ENCODE measurements around the gene NCLN.

Gene NCLN

DNA sequence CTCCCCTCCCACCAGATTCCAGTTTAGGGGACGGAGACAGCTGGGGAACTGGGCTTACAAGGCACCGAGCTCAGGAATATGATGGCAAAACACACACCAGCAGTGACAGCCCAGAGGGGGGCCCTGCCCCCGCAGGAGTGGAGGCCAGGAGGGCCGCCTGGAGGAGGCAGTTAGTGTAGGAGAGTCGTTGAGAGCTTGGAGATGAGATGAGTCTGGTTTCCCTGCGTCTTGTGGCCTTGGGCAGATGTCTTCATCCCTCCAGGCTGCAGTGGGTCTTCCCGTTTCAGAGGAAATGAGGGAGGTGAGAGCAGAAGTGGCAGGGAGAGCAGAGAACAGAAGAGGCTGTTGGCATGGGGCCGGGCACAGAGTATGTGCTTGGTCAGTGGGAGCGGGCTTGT, 43.6 kb downstream of the NCLN start:
- H3K27me3 ChIP-seq (ENCODE audit: insufficient read depth, poor library complexity, severe bottlenecking), result peaks cover 16% of the 10 kb centered on the region
- no peak for TF ChIP-seq POLR2AphosphoS5 (IDR thresholded peaks at IDR 0.05; ENCODE audit: low read depth)
- TF ChIP-seq, protein P1, sequence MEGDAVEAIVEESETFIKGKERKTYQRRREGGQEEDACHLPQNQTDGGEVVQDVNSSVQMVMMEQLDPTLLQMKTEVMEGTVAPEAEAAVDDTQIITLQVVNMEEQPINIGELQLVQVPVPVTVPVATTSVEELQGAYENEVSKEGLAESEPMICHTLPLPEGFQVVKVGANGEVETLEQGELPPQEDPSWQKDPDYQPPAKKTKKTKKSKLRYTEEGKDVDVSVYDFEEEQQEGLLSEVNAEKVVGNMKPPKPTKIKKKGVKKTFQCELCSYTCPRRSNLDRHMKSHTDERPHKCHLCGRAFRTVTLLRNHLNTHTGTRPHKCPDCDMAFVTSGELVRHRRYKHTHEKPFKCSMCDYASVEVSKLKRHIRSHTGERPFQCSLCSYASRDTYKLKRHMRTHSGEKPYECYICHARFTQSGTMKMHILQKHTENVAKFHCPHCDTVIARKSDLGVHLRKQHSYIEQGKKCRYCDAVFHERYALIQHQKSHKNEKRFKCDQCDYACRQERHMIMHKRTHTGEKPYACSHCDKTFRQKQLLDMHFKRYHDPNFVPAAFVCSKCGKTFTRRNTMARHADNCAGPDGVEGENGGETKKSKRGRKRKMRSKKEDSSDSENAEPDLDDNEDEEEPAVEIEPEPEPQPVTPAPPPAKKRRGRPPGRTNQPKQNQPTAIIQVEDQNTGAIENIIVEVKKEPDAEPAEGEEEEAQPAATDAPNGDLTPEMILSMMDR (IDR thresholded peaks at IDR 0.05; ENCODE audit: insufficient read depth, low read length), result no peak
- TF ChIP-seq, protein P2, sequence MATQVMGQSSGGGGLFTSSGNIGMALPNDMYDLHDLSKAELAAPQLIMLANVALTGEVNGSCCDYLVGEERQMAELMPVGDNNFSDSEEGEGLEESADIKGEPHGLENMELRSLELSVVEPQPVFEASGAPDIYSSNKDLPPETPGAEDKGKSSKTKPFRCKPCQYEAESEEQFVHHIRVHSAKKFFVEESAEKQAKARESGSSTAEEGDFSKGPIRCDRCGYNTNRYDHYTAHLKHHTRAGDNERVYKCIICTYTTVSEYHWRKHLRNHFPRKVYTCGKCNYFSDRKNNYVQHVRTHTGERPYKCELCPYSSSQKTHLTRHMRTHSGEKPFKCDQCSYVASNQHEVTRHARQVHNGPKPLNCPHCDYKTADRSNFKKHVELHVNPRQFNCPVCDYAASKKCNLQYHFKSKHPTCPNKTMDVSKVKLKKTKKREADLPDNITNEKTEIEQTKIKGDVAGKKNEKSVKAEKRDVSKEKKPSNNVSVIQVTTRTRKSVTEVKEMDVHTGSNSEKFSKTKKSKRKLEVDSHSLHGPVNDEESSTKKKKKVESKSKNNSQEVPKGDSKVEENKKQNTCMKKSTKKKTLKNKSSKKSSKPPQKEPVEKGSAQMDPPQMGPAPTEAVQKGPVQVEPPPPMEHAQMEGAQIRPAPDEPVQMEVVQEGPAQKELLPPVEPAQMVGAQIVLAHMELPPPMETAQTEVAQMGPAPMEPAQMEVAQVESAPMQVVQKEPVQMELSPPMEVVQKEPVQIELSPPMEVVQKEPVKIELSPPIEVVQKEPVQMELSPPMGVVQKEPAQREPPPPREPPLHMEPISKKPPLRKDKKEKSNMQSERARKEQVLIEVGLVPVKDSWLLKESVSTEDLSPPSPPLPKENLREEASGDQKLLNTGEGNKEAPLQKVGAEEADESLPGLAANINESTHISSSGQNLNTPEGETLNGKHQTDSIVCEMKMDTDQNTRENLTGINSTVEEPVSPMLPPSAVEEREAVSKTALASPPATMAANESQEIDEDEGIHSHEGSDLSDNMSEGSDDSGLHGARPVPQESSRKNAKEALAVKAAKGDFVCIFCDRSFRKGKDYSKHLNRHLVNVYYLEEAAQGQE (IDR thresholded peaks at IDR 0.05; ENCODE audit: insufficient replicate concordance, low read depth), result no peak
- no peak for TF ChIP-seq SPI1 (IDR thresholded peaks at IDR 0.05; ENCODE audit: borderline replicate concordance, low read depth)
- no peak for TF ChIP-seq GABPA (IDR thresholded peaks at IDR 0.05; ENCODE audit: low read depth)
- H3K27ac ChIP-seq (replicated peaks), result no peak overlapping the region
- DNase-seq (ENCODE audit: low read depth in 1 of 2, low spot score in 1 of 2), result no peak
- no peak overlapping the region for H3K4me3 ChIP-seq (replicated peaks; ENCODE audit: insufficient read depth, low read length)

DNA sequence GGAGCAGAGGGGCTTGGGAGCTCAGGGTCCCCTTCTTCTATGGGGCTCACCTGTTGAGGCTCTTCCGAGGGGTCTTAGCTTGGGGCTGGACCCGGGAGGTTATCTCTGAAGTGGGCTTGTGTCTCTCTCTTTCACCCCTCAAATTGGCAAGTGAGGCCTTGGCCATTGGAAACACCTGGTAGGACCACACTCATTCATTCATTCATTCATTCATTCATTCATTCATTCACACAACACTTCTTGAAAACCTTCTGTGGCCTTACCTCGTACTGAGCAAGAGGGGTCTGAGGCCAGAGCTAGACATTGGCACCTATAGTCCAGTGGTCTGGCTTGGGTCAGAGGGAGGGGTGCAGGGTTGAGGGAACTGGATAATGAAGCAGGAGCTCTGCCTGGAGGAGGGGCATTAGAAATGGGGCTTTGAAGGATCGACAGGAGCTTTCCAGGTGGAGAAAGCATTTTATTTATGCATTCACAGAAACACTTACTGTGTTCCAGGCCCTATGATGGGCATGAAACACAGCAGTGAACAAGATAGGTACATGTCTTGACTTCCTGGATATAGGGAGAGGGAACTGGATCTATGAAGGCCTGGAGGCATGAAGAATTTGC, 44.3 kb downstream of the NCLN start:
- no peak overlapping the region for H3K4me3 ChIP-seq (replicated peaks; ENCODE audit: insufficient read depth, low read length)
- TF ChIP-seq, protein P1 (IDR thresholded peaks at IDR 0.05; ENCODE audit: insufficient read depth, low read length), result no peak
- TF ChIP-seq POLR2AphosphoS5 (IDR thresholded peaks at IDR 0.05; ENCODE audit: low read depth), result no peak
- H3K27me3 ChIP-seq (ENCODE audit: insufficient read depth, poor library complexity, severe bottlenecking), result peaks cover 16% of the 10 kb centered on the region
- DNase-seq (ENCODE audit: low read depth in 1 of 2, low spot score in 1 of 2), result no peak
- H3K27ac ChIP-seq (replicated peaks), result no peak overlapping the region

DNA sequence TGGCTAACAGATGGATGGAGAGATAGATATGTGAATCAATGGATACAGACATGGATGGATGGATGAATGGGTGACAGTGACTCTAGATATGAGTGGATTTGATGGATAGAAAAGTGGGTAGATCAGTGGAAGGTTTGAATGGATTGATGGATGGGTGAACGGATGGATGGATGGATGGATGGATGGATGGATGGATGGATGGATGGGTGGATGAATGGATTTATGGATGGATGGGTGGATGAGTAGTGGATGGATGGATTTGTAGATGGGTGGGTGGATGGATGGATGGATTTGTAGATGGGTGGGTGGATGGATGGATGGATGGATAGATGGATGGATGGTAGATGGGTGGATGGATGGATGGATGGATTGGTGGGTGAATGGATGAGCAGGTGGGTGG, 45.6 kb downstream of the NCLN start:
- Histone ChIP-seq H3K4me3 (replicated peaks; ENCODE audit: insufficient read depth, low read length) (no peak overlapping the region), H3K27ac (replicated peaks) (no peak overlapping the region), H3K27me3 (ENCODE audit: insufficient read depth, poor library complexity, severe bottlenecking) (peaks cover 7% of the 10 kb centered on the region)
- DNase-seq (ENCODE audit: low read depth in 1 of 2, low spot score in 1 of 2), result no peak
- TF ChIP-seq, protein P1 (IDR thresholded peaks at IDR 0.05; ENCODE audit: insufficient read depth, low read length), result no peak
- TF ChIP-seq GABPA (IDR thresholded peaks at IDR 0.05; ENCODE audit: low read depth) (no peak), SPI1 (IDR thresholded peaks at IDR 0.05; ENCODE audit: borderline replicate concordance, low read depth) (no peak), POLR2AphosphoS5 (IDR thresholded peaks at IDR 0.05; ENCODE audit: low read depth) (no peak)
- TF ChIP-seq, protein P2 (IDR thresholded peaks at IDR 0.05; ENCODE audit: insufficient replicate concordance, low read depth), result no peak

DNA sequence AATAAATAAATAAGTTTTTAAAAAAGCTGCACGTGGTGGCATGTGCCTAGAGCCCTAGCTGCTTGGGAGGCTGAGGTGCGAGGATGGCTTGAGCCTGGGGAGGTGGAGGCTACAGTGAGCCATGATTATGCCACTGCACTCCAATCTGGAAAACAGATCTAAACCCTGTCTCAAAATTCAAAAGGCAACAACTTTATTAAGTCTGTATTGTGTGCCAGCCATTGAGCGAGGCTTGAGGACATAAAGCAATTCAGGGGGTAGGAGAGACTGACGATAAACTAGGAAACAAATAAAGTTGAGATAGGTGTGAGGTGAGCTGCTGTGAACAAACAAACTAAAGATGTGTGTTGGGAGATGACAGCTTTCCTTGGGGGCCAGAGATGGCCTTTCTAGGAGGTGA, 47.4 kb downstream of the NCLN start:
- no peak overlapping the region for H3K27ac ChIP-seq (replicated peaks)
- TF ChIP-seq, protein P1 (IDR thresholded peaks at IDR 0.05; ENCODE audit: insufficient read depth, low read length), result no peak
- TF ChIP-seq POLR2AphosphoS5 (IDR thresholded peaks at IDR 0.05; ENCODE audit: low read depth) (no peak), GABPA (IDR thresholded peaks at IDR 0.05; ENCODE audit: low read depth) (no peak), SPI1 (IDR thresholded peaks at IDR 0.05; ENCODE audit: borderline replicate concordance, low read depth) (no peak)
- TF ChIP-seq, protein P2 (IDR thresholded peaks at IDR 0.05; ENCODE audit: insufficient replicate concordance, low read depth), result no peak
- H3K27me3 ChIP-seq (ENCODE audit: insufficient read depth, poor library complexity, severe bottlenecking), result peaks cover 4% of the 10 kb centered on the region
- DNase-seq (ENCODE audit: low read depth in 1 of 2, low spot score in 1 of 2), result no peak
- no peak overlapping the region for H3K4me3 ChIP-seq (replicated peaks; ENCODE audit: insufficient read depth, low read length)

Data from HL-60 (cell line).